ENCODE results near the gene KLHL29.

Gene KLHL29

DNA sequence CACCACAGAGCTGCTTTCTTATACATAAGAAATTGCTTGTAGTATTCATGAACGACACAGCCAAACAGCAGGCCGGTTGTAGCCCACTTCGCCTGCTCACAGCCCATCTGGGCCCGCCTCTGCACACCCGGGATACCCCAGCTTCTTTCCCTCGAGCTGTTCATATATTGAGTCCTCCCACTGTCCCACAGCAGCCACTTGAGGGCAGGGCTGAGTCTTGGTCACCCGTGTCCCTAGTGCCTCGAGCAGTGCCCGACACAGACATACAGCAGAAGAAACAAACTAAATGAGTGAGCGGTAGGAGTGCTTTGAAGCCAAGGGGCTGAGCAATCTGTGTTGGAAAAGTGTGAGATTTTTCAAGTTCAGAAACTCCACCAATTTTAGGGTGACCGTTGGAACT lies 251.4 kb downstream of the KLHL29 start:
- no peak for TF ChIP-seq TAF1 (IDR thresholded peaks at IDR 0.05; ENCODE audit: borderline replicate concordance, insufficient read depth, low read length)
- no peak for TF ChIP-seq FOXP2 (optimal IDR thresholded peaks at IDR 0.05; ENCODE audit: borderline replicate concordance, extremely low read depth, extremely low read length, insufficient read depth)
- TF ChIP-seq, protein P1, sequence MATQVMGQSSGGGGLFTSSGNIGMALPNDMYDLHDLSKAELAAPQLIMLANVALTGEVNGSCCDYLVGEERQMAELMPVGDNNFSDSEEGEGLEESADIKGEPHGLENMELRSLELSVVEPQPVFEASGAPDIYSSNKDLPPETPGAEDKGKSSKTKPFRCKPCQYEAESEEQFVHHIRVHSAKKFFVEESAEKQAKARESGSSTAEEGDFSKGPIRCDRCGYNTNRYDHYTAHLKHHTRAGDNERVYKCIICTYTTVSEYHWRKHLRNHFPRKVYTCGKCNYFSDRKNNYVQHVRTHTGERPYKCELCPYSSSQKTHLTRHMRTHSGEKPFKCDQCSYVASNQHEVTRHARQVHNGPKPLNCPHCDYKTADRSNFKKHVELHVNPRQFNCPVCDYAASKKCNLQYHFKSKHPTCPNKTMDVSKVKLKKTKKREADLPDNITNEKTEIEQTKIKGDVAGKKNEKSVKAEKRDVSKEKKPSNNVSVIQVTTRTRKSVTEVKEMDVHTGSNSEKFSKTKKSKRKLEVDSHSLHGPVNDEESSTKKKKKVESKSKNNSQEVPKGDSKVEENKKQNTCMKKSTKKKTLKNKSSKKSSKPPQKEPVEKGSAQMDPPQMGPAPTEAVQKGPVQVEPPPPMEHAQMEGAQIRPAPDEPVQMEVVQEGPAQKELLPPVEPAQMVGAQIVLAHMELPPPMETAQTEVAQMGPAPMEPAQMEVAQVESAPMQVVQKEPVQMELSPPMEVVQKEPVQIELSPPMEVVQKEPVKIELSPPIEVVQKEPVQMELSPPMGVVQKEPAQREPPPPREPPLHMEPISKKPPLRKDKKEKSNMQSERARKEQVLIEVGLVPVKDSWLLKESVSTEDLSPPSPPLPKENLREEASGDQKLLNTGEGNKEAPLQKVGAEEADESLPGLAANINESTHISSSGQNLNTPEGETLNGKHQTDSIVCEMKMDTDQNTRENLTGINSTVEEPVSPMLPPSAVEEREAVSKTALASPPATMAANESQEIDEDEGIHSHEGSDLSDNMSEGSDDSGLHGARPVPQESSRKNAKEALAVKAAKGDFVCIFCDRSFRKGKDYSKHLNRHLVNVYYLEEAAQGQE (IDR thresholded peaks at IDR 0.05; ENCODE audit: insufficient read depth in 1 of 2, low read depth in 2 of 2, low read length in 2 of 2), result no peak
- no peak for TF ChIP-seq SIN3A (IDR thresholded peaks at IDR 0.05; ENCODE audit: borderline replicate concordance, insufficient read depth, low read length)
- no peak for TF ChIP-seq POLR2AphosphoS5 (IDR thresholded peaks at IDR 0.05; ENCODE audit: low read depth, low read length)

DNA sequence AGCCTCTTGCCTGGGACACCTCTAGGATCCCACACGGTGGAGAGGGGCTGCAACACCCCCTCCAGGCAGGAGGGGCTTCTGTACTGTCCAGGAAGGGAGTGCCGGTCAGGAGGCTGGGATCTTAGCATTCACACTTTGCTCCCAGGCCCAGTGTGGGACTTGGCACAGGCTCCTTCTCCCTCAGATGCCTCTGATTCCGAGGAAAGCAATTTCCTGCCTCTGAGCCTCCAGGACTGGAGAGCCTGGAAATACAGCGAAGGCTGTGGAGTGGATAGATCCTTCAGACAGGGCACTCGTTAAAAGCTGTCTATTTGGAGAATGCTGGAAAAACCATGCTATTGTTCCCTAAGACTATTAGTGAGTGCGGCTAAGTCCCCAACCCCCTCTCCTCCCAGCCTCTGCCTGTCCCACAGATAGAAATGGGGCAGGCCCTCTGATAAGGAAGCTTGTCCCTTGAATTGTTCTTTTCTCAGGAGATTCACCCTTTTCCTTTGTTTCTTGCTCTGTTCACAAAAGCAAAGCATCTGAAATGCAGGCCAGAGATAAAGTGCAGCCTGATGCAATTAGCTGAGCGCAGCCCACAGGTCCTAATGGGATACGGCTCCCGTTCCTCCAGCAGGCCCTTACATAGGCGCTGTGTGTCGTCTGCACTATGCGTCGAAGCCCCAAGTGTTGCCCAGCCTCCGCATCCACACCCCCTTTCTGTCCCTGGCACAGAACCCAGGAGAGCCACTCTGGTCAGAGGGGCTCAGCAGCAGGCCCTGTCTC lies 252.2 kb downstream of the KLHL29 start:
- TF ChIP-seq FOXP2 (optimal IDR thresholded peaks at IDR 0.05; ENCODE audit: borderline replicate concordance, extremely low read depth, extremely low read length, insufficient read depth) (no peak), TAF1 (IDR thresholded peaks at IDR 0.05; ENCODE audit: borderline replicate concordance, insufficient read depth, low read length) (no peak), POLR2AphosphoS5 (IDR thresholded peaks at IDR 0.05; ENCODE audit: low read depth, low read length) (no peak), SIN3A (IDR thresholded peaks at IDR 0.05; ENCODE audit: borderline replicate concordance, insufficient read depth, low read length) (no peak)
- TF ChIP-seq, protein P1 (IDR thresholded peaks at IDR 0.05; ENCODE audit: insufficient read depth in 1 of 2, low read depth in 2 of 2, low read length in 2 of 2), result no peak

DNA sequence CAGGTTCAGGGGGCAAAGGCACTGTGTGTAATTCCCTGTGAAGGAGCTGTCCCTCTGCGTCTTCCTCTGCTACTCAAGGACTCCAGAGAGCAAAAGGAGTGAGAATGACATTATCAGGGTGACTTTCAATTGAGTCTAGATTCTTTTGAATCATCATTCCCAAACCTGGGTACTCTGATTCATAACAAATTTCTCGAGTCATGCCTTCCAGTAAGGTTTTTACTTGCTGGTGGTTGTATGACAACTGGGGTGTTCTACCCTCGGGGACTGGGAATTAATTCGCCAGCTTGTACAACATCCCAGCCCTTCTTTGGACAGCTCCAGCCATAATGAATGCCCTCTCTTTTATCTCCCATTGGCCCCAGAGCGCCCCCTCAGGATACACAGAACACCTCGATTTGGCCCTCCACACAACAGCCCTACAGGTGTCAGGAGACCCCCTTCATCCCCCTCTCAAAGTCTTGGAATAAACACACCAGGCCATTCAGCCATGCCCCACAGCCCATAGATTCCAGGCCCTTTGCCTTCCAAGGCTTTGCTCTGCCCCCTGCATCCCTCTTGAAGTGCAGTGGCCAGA lies 254.5 kb downstream of the KLHL29 start:
- no peak for TF ChIP-seq TAF1 (IDR thresholded peaks at IDR 0.05; ENCODE audit: borderline replicate concordance, insufficient read depth, low read length)
- TF ChIP-seq SIN3A (IDR thresholded peaks at IDR 0.05; ENCODE audit: borderline replicate concordance, insufficient read depth, low read length), result no peak
- TF ChIP-seq POLR2AphosphoS5 (IDR thresholded peaks at IDR 0.05; ENCODE audit: low read depth, low read length), result no peak
- TF ChIP-seq, protein P1 (IDR thresholded peaks at IDR 0.05; ENCODE audit: insufficient read depth in 1 of 2, low read depth in 2 of 2, low read length in 2 of 2), result no peak

DNA sequence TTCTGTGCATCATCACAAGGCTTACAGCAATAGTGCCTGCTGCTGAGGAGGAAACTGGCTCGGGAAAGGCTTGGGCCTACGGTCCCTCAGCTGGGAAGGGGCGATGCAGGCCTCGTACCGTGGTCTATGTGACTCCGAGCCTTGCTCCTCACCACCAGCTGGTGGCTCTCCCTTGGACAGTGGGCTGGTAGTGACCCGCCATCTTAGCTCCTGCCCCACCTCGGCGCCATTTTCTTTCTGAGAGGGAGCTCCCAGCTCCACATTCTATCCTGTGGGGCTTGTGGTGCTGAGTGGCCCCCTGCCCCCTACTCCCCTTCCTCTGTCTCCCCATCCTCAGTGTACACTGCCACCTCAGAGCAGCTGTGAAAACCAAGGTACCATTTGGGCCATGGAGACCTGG lies 255.7 kb downstream of the KLHL29 start:
- TF ChIP-seq SIN3A (IDR thresholded peaks at IDR 0.05; ENCODE audit: borderline replicate concordance, insufficient read depth, low read length) (no peak), FOXP2 (optimal IDR thresholded peaks at IDR 0.05; ENCODE audit: borderline replicate concordance, extremely low read depth, extremely low read length, insufficient read depth) (no peak), TAF1 (IDR thresholded peaks at IDR 0.05; ENCODE audit: borderline replicate concordance, insufficient read depth, low read length) (no peak)

DNA sequence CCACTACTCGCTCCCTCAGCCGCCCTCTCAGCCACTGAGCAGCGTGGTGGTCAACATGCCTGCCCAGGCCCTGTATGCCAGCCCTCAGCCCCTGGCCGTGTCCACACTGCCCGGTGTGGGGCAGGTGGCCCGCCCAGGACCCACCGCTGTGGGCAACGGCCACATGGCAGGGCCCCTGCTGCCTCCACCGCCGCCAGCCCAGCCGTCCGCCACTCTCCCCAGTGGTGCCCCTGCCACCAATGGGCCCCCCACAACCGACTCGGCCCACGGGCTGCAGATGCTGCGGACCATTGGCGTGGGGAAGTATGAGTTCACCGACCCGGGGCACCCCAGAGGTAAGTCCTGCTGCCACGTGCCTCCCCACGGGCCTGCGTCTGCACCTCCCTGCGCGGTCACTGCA lies 257.5 kb downstream of the KLHL29 start:
- TF ChIP-seq SIN3A (IDR thresholded peaks at IDR 0.05; ENCODE audit: borderline replicate concordance, insufficient read depth, low read length) (no peak), FOXP2 (optimal IDR thresholded peaks at IDR 0.05; ENCODE audit: borderline replicate concordance, extremely low read depth, extremely low read length, insufficient read depth) (no peak), POLR2AphosphoS5 (IDR thresholded peaks at IDR 0.05; ENCODE audit: low read depth, low read length) (no peak), TAF1 (IDR thresholded peaks at IDR 0.05; ENCODE audit: borderline replicate concordance, insufficient read depth, low read length) (no peak)
- TF ChIP-seq, protein P1 (IDR thresholded peaks at IDR 0.05; ENCODE audit: insufficient read depth in 1 of 2, low read depth in 2 of 2, low read length in 2 of 2), result no peak
